H9 (cell line): Measurements from ENCODE around the gene LRRC27. TPM values are rescaled to one million over a fixed set of nuclear protein-coding genes. Genes with fewer than 3 reads are reported as not detected.

ENCODE experiments used
- DNase-seq: peaks from one replicate; pipeline ENCODE4 v3.0.0-alpha.2; 2017
- H2AFZ ChIP-seq: one replicate; pipeline ENCODE4 v1.6.1; 2013; ENCODE audit warnings: mild to moderate bottlenecking, low read length, control low read depth, moderate library complexity
- H2AK5ac ChIP-seq: 2 replicates; pipeline ENCODE4 v1.6.1; 2013; ENCODE audit warnings: low read length, control low read depth, mixed read lengths; ENCODE audit not compliant: insufficient read length
- H2BK120ac ChIP-seq: one replicate; pipeline ENCODE4 v1.6.1; 2013; ENCODE audit warnings: low read depth, mild to moderate bottlenecking, low read length, control low read depth, inconsistent platforms; ENCODE audit not compliant: poor library complexity, severe bottlenecking
- H2BK12ac ChIP-seq: 2 replicates; pipeline ENCODE4 v1.6.1; 2013; ENCODE audit warnings: low read length, control low read depth, mixed read lengths, low read depth; ENCODE audit not compliant: insufficient read length
- H2BK15ac ChIP-seq: 2 replicates; pipeline ENCODE4 v1.6.1; 2013; ENCODE audit warnings: low read depth, low read length, control low read depth
- H2BK20ac ChIP-seq: one replicate; pipeline ENCODE4 v1.6.1; 2013; ENCODE audit warnings: low read depth, mild to moderate bottlenecking, low read length, control low read depth, inconsistent platforms; ENCODE audit not compliant: poor library complexity, severe bottlenecking
- H2BK5ac ChIP-seq: 2 replicates; pipeline ENCODE4 v1.6.1; 2013; ENCODE audit warnings: low read length, control low read depth, mixed read lengths; ENCODE audit not compliant: insufficient read length
- H3K14ac ChIP-seq: 2 replicates; pipeline ENCODE4 v1.6.1; 2013; ENCODE audit warnings: low read length, control low read depth; ENCODE audit not compliant: insufficient read depth
- H3K18ac ChIP-seq: 2 replicates; pipeline ENCODE4 v1.6.1; 2013; ENCODE audit warnings: low read depth, mild to moderate bottlenecking, mixed read lengths, low read length, control low read depth; ENCODE audit not compliant: insufficient read length
- H3K23ac ChIP-seq: 2 replicates; pipeline ENCODE4 v1.6.1; 2013; ENCODE audit warnings: low read length, control low read depth, mixed read lengths, low read depth; ENCODE audit not compliant: insufficient read length
- H3K23me2 ChIP-seq: 2 replicates; pipeline ENCODE4 v1.6.1; 2013; ENCODE audit warnings: low read depth, mild to moderate bottlenecking, mixed read lengths, low read length, control low read depth; ENCODE audit not compliant: insufficient read length, poor library complexity, severe bottlenecking
- H3K27ac ChIP-seq: 2 replicates; pipeline ENCODE4 v1.5.1; 2013; ENCODE audit warnings: low read length, control low read depth, mixed read lengths, low read depth; ENCODE audit not compliant: insufficient read length
- H3K27me3 ChIP-seq: 2 replicates; pipeline ENCODE4 v1.6.1; 2013; ENCODE audit warnings: low read length, control low read depth, inconsistent platforms; ENCODE audit not compliant: insufficient read depth
- H3K4ac ChIP-seq: 2 replicates; pipeline ENCODE4 v1.6.1; 2013; ENCODE audit warnings: low read depth, mild to moderate bottlenecking, control low read depth, inconsistent platforms, low read length, moderate library complexity
- H3K4me1 ChIP-seq: 2 replicates; pipeline ENCODE4 v1.6.1; 2013; ENCODE audit warnings: low read length, control low read depth, inconsistent platforms; ENCODE audit not compliant: insufficient read depth
- H3K4me2 ChIP-seq: 2 replicates; pipeline ENCODE4 v1.6.1; 2013; ENCODE audit warnings: low read length, control low read depth, mixed read lengths; ENCODE audit not compliant: insufficient read length, insufficient read depth
- H3K56ac ChIP-seq: 2 replicates; pipeline ENCODE4 v1.6.1; 2013; ENCODE audit warnings: low read depth, mild to moderate bottlenecking, mixed read lengths, low read length, control low read depth; ENCODE audit not compliant: insufficient read length
- H3K79me1 ChIP-seq: 2 replicates; pipeline ENCODE4 v1.6.1; 2013; ENCODE audit warnings: low read depth, mild to moderate bottlenecking, moderate library complexity, low read length, control low read depth, inconsistent platforms; ENCODE audit not compliant: insufficient read depth, poor library complexity, severe bottlenecking
- H3K79me2 ChIP-seq: 2 replicates; pipeline ENCODE4 v1.6.1; 2013; ENCODE audit warnings: low read length, control low read depth, inconsistent platforms; ENCODE audit not compliant: insufficient read depth
- H3K9ac ChIP-seq: 2 replicates; pipeline ENCODE4 v1.6.1; 2013; ENCODE audit warnings: low read length, control low read depth, mixed read lengths; ENCODE audit not compliant: insufficient read length; ENCODE audit errors: extremely low read depth
- H3K9me3 ChIP-seq: one replicate; pipeline ENCODE4 v1.6.1; 2013; ENCODE audit warnings: low read depth, low read length, inconsistent platforms; ENCODE audit not compliant: control insufficient read depth
- H3T11ph ChIP-seq: one replicate; pipeline ENCODE4 v1.6.1; 2013; ENCODE audit warnings: mild to moderate bottlenecking, low read length, control low read depth, inconsistent platforms
- H4K20me1 ChIP-seq: one replicate; pipeline ENCODE4 v1.6.1; 2013; ENCODE audit not compliant: control insufficient read depth, insufficient read length, insufficient read depth
- H4K5ac ChIP-seq: 2 replicates; pipeline ENCODE4 v1.6.1; 2013; ENCODE audit warnings: low read depth, mild to moderate bottlenecking, mixed read lengths, low read length, control low read depth; ENCODE audit not compliant: insufficient read length
- H4K8ac ChIP-seq: replicated peaks from 2 replicates; pipeline ENCODE4 v1.6.1; 2013; ENCODE audit warnings: low read length, control low read depth, mixed read lengths, low read depth; ENCODE audit not compliant: insufficient read length
- H4K91ac ChIP-seq: 2 replicates; pipeline ENCODE4 v1.6.1; 2013; ENCODE audit warnings: low read depth, mild to moderate bottlenecking, moderate library complexity, mixed read lengths, low read length, control low read depth; ENCODE audit not compliant: insufficient read length
- H3K27ac Mint-ChIP-seq, 3 experiments: 2 replicates in 2 of 3; 3 replicates in 1 of 3; pipeline ENCODE4 v1.8.0; 2020 to 2021; ENCODE audit warnings: mixed read lengths in 3 of 3, mild to moderate bottlenecking in 1 of 3, moderate library complexity in 1 of 3
- H3K27me3 Mint-ChIP-seq: 2 replicates; pipeline ENCODE4 v1.8.0; 2021; ENCODE audit warnings: low read depth, mild to moderate bottlenecking, moderate library complexity, mixed read lengths
- H3K36me3 Mint-ChIP-seq, 3 experiments: 2 replicates in 2 of 3; 3 replicates in 1 of 3; pipeline ENCODE4 v1.8.0; 2020 to 2021; ENCODE audit warnings: low read depth in 3 of 3, mixed read lengths in 3 of 3; ENCODE audit not compliant: insufficient read depth in 1 of 3
- H3K4me1 Mint-ChIP-seq, 2 experiments: 2 replicates each; pipeline ENCODE4 v1.8.0; 2020; ENCODE audit warnings: mixed read lengths in 2 of 2
- H3K4me3 Mint-ChIP-seq, 2 experiments: 2 replicates in 1 of 2; 3 replicates in 1 of 2; pipeline ENCODE4 v1.8.0; 2020 to 2021; ENCODE audit warnings: mild to moderate bottlenecking in 2 of 2, mixed read lengths in 2 of 2, moderate library complexity in 1 of 2
- H3K9me3 Mint-ChIP-seq, 2 experiments: 2 replicates in 1 of 2; 3 replicates in 1 of 2; pipeline ENCODE4 v1.8.0; 2020; ENCODE audit warnings: mild to moderate bottlenecking in 2 of 2, mixed read lengths in 2 of 2, moderate library complexity in 1 of 2
- CTCF ChIP-seq: fragments of 200-600 bp; sonication (generic); conservative IDR thresholded peaks from 3 replicates; pipeline ENCODE4 v1.8.0; 2021; ENCODE audit warnings: antibody characterized with exemption, mild to moderate bottlenecking
- WGBS: extraction: QIAGEN DNeasy Blood & Tissue Kit; methylation state at CpG from one replicate; pipeline ENCODE4 v1.1.7; 2013; ENCODE audit warnings: missing lambda C conversion rate, low lambda C conversion rate, mixed read lengths; ENCODE audit not compliant: insufficient read length; ENCODE audit errors: extremely low coverage; 5-methylcytosine and 5-hydroxymethylcytosine counted together
- total RNA-seq: library from RNA; stranded (reverse); gene quantifications from 2 replicates; pipeline ENCODE4 v1.2.1, GENCODE V29; 2021

LRRC27 gene
- total RNA-seq, 1 experiment from 2014 or later = 2.7 TPM

- Histone ChIP-seq H2AFZ (no peak overlapping the region), H3K9me3 (no peaks in the 10 kb centered on the region), H3K27ac (no peak overlapping the region), H3K56ac (no peak overlapping the region), H3K4me1 (no peaks in the 10 kb centered on the region), H3K79me1 (no peaks in the 10 kb centered on the region), H2AK5ac (no peak overlapping the region), H2BK120ac (no peak overlapping the region), H2BK15ac (no peak overlapping the region), H3T11ph (no peak overlapping the region), H3K27me3 (no peaks in the 10 kb centered on the region), H3K14ac (no peak overlapping the region), H3K4me2 (no peak overlapping the region), H3K79me2 (no peaks in the 10 kb centered on the region), H2BK12ac (no peak overlapping the region), H2BK5ac (no peak overlapping the region), H3K18ac (no peak overlapping the region), H3K23ac (no peak overlapping the region), H4K5ac (no peak overlapping the region), H3K9ac (no peak overlapping the region), H3K4ac (no peak overlapping the region), H4K20me1 (no peaks in the 10 kb centered on the region), H4K91ac (no peak overlapping the region), H4K8ac (no peak overlapping the region), H2BK20ac (no peak overlapping the region), H3K23me2 (no peaks in the 10 kb centered on the region)
- Mint-ChIP-seq H3K36me3 (no peaks in the 10 kb centered on the region; a peak in 1 of 7 replicates), H3K4me1 (peaks cover 11 to 17% of the 10 kb centered on the region in 2 experiments), H3K27me3 (peaks cover 15% of the 10 kb centered on the region), H3K27ac (no peak overlapping the region), H3K4me3 (no peak overlapping the region), H3K9me3 (no peaks in the 10 kb centered on the region; a peak in 1 of 5 replicates)
- TF ChIP-seq CTCF = no peak
- WGBS = no CpG with 5 or more reads among the region's 34 CpGs
- peak; percentile 15 for DNase-seq
These were observed 32.3 kb upstream of the LRRC27 start for GRCh38 chr10:132299371-132300336.
